H1 (cell line): ENCODE results near the gene GPR35. TPM values are rescaled to one million over a fixed set of nuclear protein-coding genes. Genes with fewer than 3 reads are reported as not detected.

Experiments used
- CTCF ChIA-PET: fragments of 300-600 bp; sonication (Branson Sonifier 250); formaldehyde crosslinking; loops from one replicate; lab custom pipeline; 2021; ENCODE audit not compliant: partially characterized antibody; lab: Charles Lee
- POLR2A ChIA-PET: fragments of 300-600 bp; sonication (Branson Sonifier 250); formaldehyde crosslinking; loops from one replicate; lab custom pipeline; 2021; ENCODE audit warnings: inconsistent platforms; ENCODE audit not compliant: partially characterized antibody; lab: Charles Lee
- DNase-seq, 2 experiments: peaks; one replicate each; pipeline versions ENCODE4 v3.0.0 to v3.0.0-alpha.2; 2010 to 2022; ENCODE audit warnings: low spot score in 2 of 2, low read depth in 1 of 2, mixed read lengths in 1 of 2
- FAIRE-seq: peaks from 2 replicates; lab custom pipeline; 2011; peaks lifted over from hg19 to GRCh38; lab: Jason Lieb, UNC
- H2AFZ ChIP-seq: 2 replicates; pipeline ENCODE4 v1.8.1; 2012; ENCODE audit warnings: low read length, inconsistent platforms
- H2AK5ac ChIP-seq: 2 replicates; pipeline ENCODE4 v1.6.1; 2013; ENCODE audit warnings: low read depth, low read length
- H2BK120ac ChIP-seq: replicated peaks from 2 replicates; pipeline ENCODE3; 2013; ENCODE audit warnings: low read depth, low read length, inconsistent platforms
- H2BK12ac ChIP-seq: 2 replicates; pipeline ENCODE4 v1.6.1; 2013; ENCODE audit warnings: low read depth, low read length
- H2BK15ac ChIP-seq: 2 replicates; pipeline ENCODE4 v1.6.1; 2013; ENCODE audit warnings: low read length
- H2BK20ac ChIP-seq: 2 replicates; pipeline ENCODE4 v1.6.1; 2013; ENCODE audit warnings: low read length
- H2BK5ac ChIP-seq: 2 replicates; pipeline ENCODE4 v1.6.1; 2013; ENCODE audit warnings: low read depth, low read length
- H3K14ac ChIP-seq: 2 replicates; pipeline ENCODE4 v1.6.1; 2013; ENCODE audit warnings: inconsistent platforms; ENCODE audit not compliant: insufficient read length
- H3K18ac ChIP-seq: 2 replicates; pipeline ENCODE4 v1.6.1; 2013; ENCODE audit warnings: low read length; ENCODE audit errors: extremely low read depth
- H3K23ac ChIP-seq: 2 replicates; pipeline ENCODE4 v1.6.1; 2013; ENCODE audit warnings: inconsistent platforms; ENCODE audit not compliant: insufficient read length
- H3K23me2 ChIP-seq: 2 replicates; pipeline ENCODE4 v1.6.1; 2013; ENCODE audit warnings: low read depth, low read length
- H3K27ac ChIP-seq: 2 replicates; pipeline ENCODE4 v1.6.1; 2011; ENCODE audit warnings: low read depth, low read length, inconsistent platforms
- H3K27me3 ChIP-seq, 4 experiments: replicated peaks in 1 of 4; 1 replicate in 1 of 4; 2 replicates in 3 of 4; pipeline versions ENCODE4 v1.6.1 to v1.8.1; 2011 to 2013; ENCODE audit warnings: low read length in 3 of 4, mild to moderate bottlenecking in 3 of 4, inconsistent platforms in 2 of 4, mixed read lengths in 2 of 4, moderate library complexity in 1 of 4; ENCODE audit not compliant: control insufficient read depth in 3 of 4, insufficient read depth in 3 of 4; ENCODE audit errors: extremely low read depth in 1 of 4
- H3K36me3 ChIP-seq, 4 experiments: 2 replicates each; pipeline versions ENCODE4 v1.6.1 to v1.8.1; 2011 to 2013; ENCODE audit warnings: mild to moderate bottlenecking in 4 of 4, low read length in 3 of 4, moderate library complexity in 2 of 4, control low read depth in 1 of 4, inconsistent platforms in 1 of 4; ENCODE audit not compliant: insufficient read depth in 4 of 4, control insufficient read depth in 2 of 4
- H3K4ac ChIP-seq: replicated peaks from 2 replicates; pipeline ENCODE3; 2013; ENCODE audit warnings: low read length, low read depth, mixed read lengths, inconsistent platforms; ENCODE audit not compliant: insufficient read length
- H3K4me1 ChIP-seq, 4 experiments: replicated peaks in 1 of 4; 1 replicate in 1 of 4; 2 replicates in 3 of 4; pipeline versions ENCODE4 v1.6.1 to v1.8.1; 2011 to 2013; ENCODE audit warnings: low read length in 3 of 4, inconsistent platforms in 2 of 4, mixed read lengths in 1 of 4; ENCODE audit not compliant: insufficient read depth in 4 of 4, control insufficient read depth in 3 of 4
- H3K4me2 ChIP-seq, 2 experiments: 2 replicates each; pipeline versions ENCODE4 v1.6.1 to v1.8.1; 2011 to 2013; ENCODE audit warnings: low read depth in 2 of 2, low read length in 2 of 2, control low read depth in 1 of 2, inconsistent platforms in 1 of 2, mild to moderate bottlenecking in 1 of 2; ENCODE audit not compliant: insufficient read depth in 1 of 2
- H3K4me3 ChIP-seq, 4 experiments: fragments of 200-600, 300-600 bp in 1 of 4; sonication (generic), shearing (Covaris generic), sonication (Bioruptor Twin) in 1 of 4; 2 replicates each; pipeline versions ENCODE4 v1.5.1 to v1.8.1; 2011 to 2016; ENCODE audit warnings: low read length in 4 of 4, low read depth in 3 of 4, control low read depth in 2 of 4, inconsistent platforms in 2 of 4, mild to moderate bottlenecking in 2 of 4, mixed read lengths in 1 of 4, moderate library complexity in 1 of 4; ENCODE audit not compliant: insufficient read depth in 2 of 4; ENCODE audit errors: extremely low read depth in 1 of 4
- H3K56ac ChIP-seq: replicated peaks from 2 replicates; pipeline ENCODE3; 2013; ENCODE audit warnings: low read depth, mild to moderate bottlenecking, mixed read lengths, low read length, inconsistent platforms; ENCODE audit not compliant: insufficient read length
- H3K79me1 ChIP-seq: 2 replicates; pipeline ENCODE4 v1.6.1; 2013; ENCODE audit warnings: low read depth, low read length, control low read depth
- H3K79me2 ChIP-seq, 2 experiments: 2 replicates each; pipeline versions ENCODE4 v1.6.1 to v1.8.1; 2012 to 2013; ENCODE audit warnings: low read length in 2 of 2, mild to moderate bottlenecking in 2 of 2, inconsistent platforms in 1 of 2; ENCODE audit not compliant: insufficient read depth in 2 of 2, control insufficient read depth in 1 of 2
- H3K9ac ChIP-seq, 4 experiments: replicated peaks in 1 of 4; 1 replicate in 1 of 4; 2 replicates in 3 of 4; pipeline versions ENCODE4 v1.6.1 to v1.8.1; 2011 to 2013; ENCODE audit warnings: low read depth in 3 of 4, low read length in 3 of 4, control low read depth in 2 of 4, mild to moderate bottlenecking in 2 of 4, moderate library complexity in 2 of 4, inconsistent platforms in 1 of 4; ENCODE audit errors: extremely low read depth in 1 of 4
- H3K9me3 ChIP-seq, 2 experiments: 2 replicates each; pipeline versions ENCODE4 v1.6.1 to v1.8.1; 2012 to 2013; ENCODE audit warnings: mild to moderate bottlenecking in 2 of 2, moderate library complexity in 2 of 2, control low read depth in 1 of 2, inconsistent platforms in 1 of 2, low read depth in 1 of 2, low read length in 1 of 2, mixed read lengths in 1 of 2; ENCODE audit not compliant: insufficient read depth in 2 of 2
- H4K20me1 ChIP-seq, 2 experiments: replicated peaks in 1 of 2; 2 replicates each; pipeline versions ENCODE3 to v1.8.1; 2011 to 2013; ENCODE audit warnings: inconsistent platforms in 2 of 2, low read length in 2 of 2, mild to moderate bottlenecking in 1 of 2; ENCODE audit not compliant: insufficient read depth in 2 of 2, control insufficient read depth in 1 of 2
- H4K5ac ChIP-seq: 2 replicates; pipeline ENCODE4 v1.6.1; 2013; ENCODE audit warnings: low read length, low read depth, mixed read lengths, inconsistent platforms; ENCODE audit not compliant: insufficient read length
- H4K8ac ChIP-seq: 2 replicates; pipeline ENCODE4 v1.8.0; 2013; ENCODE audit warnings: mild to moderate bottlenecking, moderate library complexity, low read length, inconsistent platforms; ENCODE audit not compliant: insufficient read depth; ENCODE audit errors: extremely low read depth
- H4K91ac ChIP-seq: replicated peaks from 2 replicates; pipeline ENCODE3; 2013; ENCODE audit warnings: low read length, mixed read lengths, inconsistent platforms; ENCODE audit not compliant: insufficient read length
- ATF2 ChIP-seq: IDR thresholded peaks from 2 replicates; pipeline ENCODE4 v1.6.1; 2012; ENCODE audit warnings: low read length, inconsistent platforms
- POU5F1 ChIP-seq: IDR thresholded peaks from 2 replicates; pipeline ENCODE4 v1.6.1; 2011; ENCODE audit warnings: low read depth, mild to moderate bottlenecking, low read length, moderate library complexity
- WGBS, 2 experiments: shearing (Covaris generic) in 1 of 2; methylation state at CpG; one replicate each; pipeline versions ENCODE4 v1.1.6 to v1.1.7; 2013 to 2015; ENCODE audit warnings: low lambda C conversion rate in 2 of 2, mixed read lengths in 2 of 2, inconsistent platforms in 1 of 2, low coverage in 1 of 2, missing lambda C conversion rate in 1 of 2; ENCODE audit not compliant: insufficient replicate concordance in 2 of 2, insufficient coverage in 1 of 2, insufficient read length in 1 of 2; ENCODE audit errors: extremely low coverage in 1 of 2, missing lambda C conversion rate in 1 of 2; 5-methylcytosine and 5-hydroxymethylcytosine counted together
- polyA plus RNA-seq, 7 experiments: library from polyadenylated mRNA; depleted of rRNA in 3 of 7; stranded (reverse) in 5 of 7; unstranded in 2 of 7; fragments of >200 nt in 5 of 7; fragments of 200-250 nt in 2 of 7; gene quantifications; 1 replicate in 5 of 7; 2 replicates in 1 of 7; 4 replicates in 1 of 7; pipeline versions ENCODE4 v1.2.1 to v1.2.3, GENCODE V29; 2011 to 2013; ENCODE audit warnings: missing spikeins in 2 of 7, mixed read lengths in 2 of 7
- total RNA-seq: library from RNA; stranded (reverse); fragmentation: NEBNext Ultra II Directional; extraction: Animal tissue kit (Norgen Biotek cat#: 25700); gene quantifications from 2 replicates; pipeline ENCODE4 v1.2.1, GENCODE V29; 2021

The GPR35 gene
- total and polyA plus RNA-seq, 2 of the 8 experiments (the other 6 are each of a cell fraction or from before 2014, with no cell fraction given), result 0.47 TPM; not detected in 1

- Histone ChIP-seq H3K4me2 (no peak overlapping the region), H4K20me1 (peaks cover 0 to 6% of the 10 kb centered on the region in 2 experiments), H3K9ac (no peak overlapping the region), H4K91ac (no peak overlapping the region), H3K56ac (no peak overlapping the region), H2BK120ac (no peak overlapping the region), H3K79me2 (no peaks in the 10 kb centered on the region), H2BK15ac (no peak overlapping the region), H3K14ac (no peak overlapping the region), H2BK5ac (no peak overlapping the region), H4K5ac (no peak overlapping the region), H2AK5ac (no peak overlapping the region), H3K9me3 (no peaks in the 10 kb centered on the region), H3K79me1 (no peaks in the 10 kb centered on the region), H2BK20ac (no peak overlapping the region), H3K18ac (no peak overlapping the region), H3K27me3 (no peaks in the 10 kb centered on the region), H2BK12ac (no peak overlapping the region), H3K23me2 (no peaks in the 10 kb centered on the region), H3K36me3 (peaks cover 0 to 8% (median 5%) of the 10 kb centered on the region in 4 experiments; a peak in 4 of 8 replicates), H4K8ac (peak overlapping the region; percentile 51; the same call in 1 of the 2 replicates), H3K4me3 (no peak overlapping the region), H2AFZ (no peak overlapping the region), H3K27ac (no peak overlapping the region), H3K4ac (no peak overlapping the region), H3K4me1 (no peaks in the 10 kb centered on the region), H3K23ac (no peak overlapping the region)
- 85% methylated on average over 15 of the region's 16 CpGs; no CpG with 5 or more reads in 1 of the 2 experiments for WGBS, 2 experiments
- DNase-seq (no peak), FAIRE-seq (no peak)
- no peak for TF ChIP-seq ATF2
- no peak for TF ChIP-seq POU5F1
- CTCF ChIA-PET, result interaction anchor here (0.7 kb wide), 1 partner anchor 117 kb away, joined by 3 read pairs; no protein-coding TSS in a partner anchor
- POLR2A ChIA-PET, result interaction anchor here (0.8 kb wide), 1 partner anchor 31 kb away, joined by 3 read pairs; no protein-coding TSS in a partner anchor
These were observed 24.8 kb upstream of the GPR35 start for GRCh38 chr2:240600451-240600961.
